T-helper 1 cell (primary cell): Measurements from ENCODE around the gene SARDH.

Experiments used
- DNase-seq, 5 donors: peaks; one replicate each; pipeline ENCODE4 v3.0.0-alpha.2; 2012 to 2020

The SARDH gene

DNA sequence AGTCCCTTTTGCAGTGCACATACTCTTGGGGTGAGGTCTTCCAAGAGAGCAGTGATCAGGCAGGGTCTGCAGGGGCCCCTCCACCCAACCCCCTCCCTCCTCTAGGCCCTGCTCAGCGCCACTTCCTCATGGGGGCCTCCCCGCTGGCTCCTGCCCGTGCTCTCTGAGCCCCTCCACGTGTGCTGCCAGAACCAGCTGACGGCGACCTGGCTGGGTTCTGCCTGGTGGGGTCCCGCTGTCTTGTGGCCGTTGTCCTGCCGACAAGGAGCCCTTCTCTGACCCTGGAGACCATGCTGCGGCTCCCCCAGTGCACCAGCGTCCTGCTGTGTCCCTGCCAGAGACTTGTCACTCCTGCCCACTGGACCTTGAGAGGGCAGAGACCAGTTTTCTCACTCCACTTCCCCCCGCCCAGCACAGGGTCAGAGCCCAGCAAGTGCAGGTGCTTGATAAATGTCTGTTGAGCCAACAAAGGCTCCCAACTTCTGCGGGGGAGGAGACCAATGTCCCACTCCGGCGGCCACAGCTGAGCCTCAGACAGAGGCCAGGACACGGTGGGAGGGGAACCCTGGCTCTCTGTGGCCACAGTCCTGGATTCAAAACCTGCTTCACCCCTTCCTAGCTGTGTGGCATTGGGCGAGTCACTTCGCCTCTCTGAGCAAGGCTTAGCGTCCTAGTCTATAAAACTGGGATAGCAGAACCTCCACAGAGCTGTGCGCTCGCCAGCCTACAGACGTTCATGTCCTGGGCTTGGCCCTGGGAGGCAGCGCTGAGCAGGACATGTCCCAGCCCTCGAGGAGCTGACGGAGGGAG, 24.8 kb downstream of the SARDH start:
- peak in 1 of 5 donors; percentile 8 for DNase-seq

DNA sequence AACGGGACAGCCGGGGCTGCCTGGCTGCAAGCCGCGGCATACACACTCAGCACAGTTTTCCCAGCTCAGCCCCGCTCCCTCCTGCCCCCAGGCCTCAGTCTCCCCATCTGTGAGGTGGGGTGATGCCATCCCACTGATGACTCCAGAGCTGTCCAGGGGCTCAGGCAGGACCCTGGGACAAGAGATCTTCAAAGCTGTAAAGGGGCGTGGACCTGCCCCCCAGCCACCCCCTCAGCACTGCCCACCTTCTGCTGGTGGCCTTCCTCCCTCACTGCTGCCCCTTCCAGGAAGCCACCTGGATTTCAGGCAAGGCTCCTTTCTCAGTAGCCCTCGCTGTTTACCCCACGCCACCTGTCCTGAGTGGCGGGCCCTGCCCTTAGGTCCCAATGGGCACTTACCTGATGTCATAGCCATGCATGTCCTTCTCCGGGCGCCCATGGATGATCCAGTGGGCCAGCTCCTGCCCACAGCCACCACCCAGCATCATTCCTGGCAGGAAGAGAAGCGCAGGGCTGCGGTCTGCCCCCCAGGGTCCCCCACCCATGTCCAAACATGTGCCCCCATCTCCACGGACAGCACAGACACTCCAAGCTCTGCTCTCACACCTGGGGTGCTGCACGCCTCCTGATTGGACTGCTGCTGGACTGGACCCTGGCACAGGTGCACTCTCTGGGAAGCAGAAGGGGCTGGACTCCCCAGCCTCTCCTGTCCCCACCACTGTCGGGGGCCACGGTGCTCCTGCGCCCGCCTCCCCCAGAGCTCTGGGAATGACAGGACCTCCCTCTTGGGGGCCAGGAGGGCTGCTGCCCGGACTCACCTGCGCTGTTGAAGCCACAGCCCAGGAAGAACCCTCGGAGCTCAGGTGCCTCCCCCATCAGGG, 25.7 kb downstream of the SARDH start:
- no peak for DNase-seq

DNA sequence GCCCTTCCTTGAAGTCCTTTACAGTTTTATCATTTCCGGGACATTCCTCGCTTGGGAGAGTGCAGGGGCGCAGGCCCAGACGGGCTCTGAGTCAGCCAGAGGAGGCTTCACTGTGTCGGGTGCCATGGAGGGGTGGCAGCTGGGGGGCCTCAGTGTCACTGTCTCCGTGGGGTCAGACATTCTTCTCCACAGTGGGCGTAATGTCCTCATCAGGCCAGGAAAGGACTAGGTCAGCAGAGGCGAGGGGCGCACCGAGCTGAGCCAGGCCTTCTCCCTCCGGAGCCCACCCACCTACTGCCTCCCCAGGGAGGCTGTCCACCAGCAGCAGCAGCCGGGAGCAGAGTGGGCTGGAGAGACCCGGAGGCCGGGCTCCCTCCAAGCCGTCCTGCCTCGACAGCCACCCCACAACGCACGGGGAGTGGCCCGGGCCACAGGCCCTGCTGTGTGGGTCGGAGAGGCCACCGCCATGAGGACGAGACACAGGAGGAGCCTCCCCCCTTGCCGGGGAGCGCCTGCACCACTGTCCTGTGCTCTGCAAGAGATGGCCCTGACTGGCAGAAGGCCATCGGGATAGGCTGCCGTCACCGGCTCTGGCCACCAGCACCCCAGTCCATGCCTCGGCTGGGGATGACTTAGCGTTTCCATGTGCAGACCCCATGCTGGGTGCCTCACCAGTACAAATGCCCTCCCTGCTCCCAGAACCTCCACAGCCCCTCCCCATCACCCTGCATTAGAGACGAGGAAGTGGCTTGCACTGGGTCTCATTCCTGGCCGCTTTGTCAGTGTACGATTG, 26.5 kb downstream of the SARDH start:
- DNase-seq, result peak in 1 of 5 donors; percentile 6

GRCh38 chr9:133710661-133711427, 27.3 kb downstream of the SARDH start:
- peak in 2 of 5 donors; percentile 1 to 9 for DNase-seq

DNA sequence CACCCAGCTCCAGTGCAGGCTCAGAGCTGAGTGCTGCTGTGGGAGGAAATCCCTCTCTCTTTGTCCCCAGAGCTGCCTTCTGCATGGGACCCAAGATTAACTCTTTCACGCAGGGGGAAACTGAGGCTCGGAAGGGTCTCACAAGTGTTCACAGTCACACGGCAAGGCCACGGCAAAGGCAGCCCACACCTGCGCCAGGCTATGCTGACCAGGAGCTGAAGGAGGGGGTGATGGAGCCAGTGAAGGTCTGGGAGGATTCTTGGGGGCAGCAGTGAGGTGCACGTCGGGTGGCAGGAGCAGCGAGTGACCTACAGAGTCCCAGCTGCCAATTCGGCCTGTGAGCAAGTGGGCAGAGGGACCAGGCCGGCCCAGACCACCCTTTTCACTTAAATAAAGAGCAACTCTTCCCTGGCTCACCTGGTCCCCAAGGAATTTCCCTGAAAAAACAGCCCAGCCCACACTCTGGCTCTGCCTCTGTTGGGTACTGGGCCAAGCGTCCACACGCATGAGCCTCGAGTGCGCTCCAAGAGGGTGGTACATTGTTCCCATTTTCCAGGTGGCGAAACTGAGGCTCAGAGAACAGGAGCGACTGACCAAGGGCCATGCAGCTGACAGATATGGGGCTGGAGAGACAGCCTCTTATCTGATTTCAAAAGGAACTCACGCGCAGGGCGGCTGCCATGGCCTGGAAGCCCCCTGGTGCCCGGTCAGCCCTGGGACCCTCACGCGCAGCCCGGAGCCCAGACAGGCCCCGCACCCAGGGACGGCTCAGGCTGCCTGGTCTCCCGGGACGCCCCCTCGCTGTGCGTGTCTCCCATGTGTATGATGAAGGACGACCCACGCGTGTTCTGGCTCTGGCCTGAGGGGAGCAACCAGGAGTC, 28.2 kb downstream of the SARDH start:
- peak in 2 of 5 donors; percentile 5 to 8 for DNase-seq

- peak in 4 of 5 donors; percentile 6 to 59 (median 46) for DNase-seq
Observed at GRCh38 chr9:133709015-133709611, 29.0 kb downstream of the SARDH start.

- peak in 2 of 5 donors; percentile 4 to 9 for DNase-seq
Observed at GRCh38 chr9:133708246-133709014, 29.7 kb downstream of the SARDH start.

DNA sequence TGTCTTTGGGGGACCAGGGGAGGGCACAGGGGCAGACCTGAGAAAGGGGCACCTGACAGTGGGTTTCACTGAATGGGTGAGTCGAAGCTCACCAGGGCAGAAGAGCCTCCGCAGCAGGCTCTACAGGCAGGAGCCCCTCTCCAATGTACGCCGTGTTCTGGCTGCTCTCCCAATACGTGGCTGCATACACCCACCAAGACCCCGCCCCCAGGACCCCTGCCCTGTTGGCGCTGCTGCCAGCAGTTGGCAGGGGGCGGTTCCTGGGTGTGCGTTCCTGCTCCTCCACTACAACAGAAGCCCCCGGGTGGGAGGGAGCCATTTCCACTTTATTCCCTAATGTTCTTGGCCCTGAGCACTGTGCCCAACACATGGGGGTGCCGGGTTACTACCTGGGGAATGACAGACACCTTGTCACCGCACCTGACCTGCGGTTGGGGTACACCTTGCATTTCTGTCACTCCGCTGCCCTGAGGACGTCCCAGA, 30.3 kb downstream of the SARDH start:
- no peak for DNase-seq

DNA sequence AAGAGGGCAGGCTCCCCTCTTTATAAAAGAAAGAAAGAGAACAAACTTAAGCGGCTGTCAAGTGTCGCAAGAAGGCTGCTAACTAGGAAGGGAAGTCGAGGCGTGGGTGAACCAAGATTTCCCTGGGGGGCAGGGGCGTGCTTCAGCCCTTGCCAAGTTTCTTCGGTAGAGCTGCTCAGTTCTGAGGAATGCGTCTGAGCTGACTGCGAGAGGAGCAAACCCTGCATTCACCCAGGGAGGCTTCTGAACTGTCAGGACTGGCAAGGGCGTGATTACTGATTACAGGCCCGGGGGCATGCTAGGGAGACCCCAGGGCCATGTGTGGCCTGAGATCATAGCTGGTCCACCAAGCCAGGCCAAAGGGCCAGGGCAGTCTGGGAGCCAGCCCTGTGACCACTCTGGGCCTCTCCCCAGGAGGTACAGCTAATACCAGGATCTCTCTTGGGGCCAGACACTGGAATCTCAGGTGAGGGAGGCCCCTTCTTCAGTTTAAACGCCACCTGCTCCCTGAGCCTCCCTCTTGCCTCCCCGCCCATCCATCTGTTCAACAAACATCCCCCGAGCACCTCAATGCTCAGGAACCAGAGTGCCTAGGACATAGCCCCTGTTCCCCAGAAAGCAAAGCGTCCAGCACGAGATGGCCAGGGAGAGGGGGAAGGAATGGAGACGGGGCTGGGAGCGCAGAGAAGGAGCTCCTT, 30.9 kb downstream of the SARDH start:
- DNase-seq, result no peak

DNA sequence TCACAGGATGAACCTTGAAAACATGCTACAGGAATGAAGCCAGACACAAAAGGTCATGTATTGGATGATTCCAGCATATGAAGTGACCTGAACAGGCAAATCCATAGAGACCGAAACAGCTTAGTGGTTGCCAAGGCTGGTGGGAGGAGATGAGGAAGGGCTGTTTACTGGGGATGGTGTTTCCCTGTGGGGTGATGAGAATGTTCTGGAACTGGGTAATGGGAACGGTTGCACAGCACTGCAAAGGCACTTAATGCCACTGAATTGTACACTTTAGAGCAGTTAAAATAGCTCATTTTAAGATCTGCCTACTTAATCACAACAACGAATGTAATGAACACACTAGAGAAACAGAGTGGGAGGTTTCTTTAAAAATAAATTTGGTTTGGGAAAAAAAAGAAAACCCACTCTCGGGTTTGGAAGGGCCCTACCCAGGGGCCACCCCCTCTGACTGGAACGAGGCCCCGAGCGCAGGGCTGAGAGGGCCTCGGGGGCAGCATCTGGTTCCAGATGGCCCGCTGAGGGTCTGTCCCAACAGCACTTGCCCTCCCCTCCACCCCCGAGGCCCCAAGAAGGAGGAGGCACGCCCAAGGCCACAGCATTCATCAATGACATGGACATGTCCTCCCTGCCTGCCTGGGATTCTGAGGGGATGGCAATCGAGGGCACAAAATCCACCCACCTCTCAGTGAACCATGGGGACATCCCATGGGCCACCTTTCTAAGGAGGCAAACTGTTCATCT, 31.7 kb downstream of the SARDH start:
- DNase-seq, result peak in 1 of 5 donors; percentile 9

DNA sequence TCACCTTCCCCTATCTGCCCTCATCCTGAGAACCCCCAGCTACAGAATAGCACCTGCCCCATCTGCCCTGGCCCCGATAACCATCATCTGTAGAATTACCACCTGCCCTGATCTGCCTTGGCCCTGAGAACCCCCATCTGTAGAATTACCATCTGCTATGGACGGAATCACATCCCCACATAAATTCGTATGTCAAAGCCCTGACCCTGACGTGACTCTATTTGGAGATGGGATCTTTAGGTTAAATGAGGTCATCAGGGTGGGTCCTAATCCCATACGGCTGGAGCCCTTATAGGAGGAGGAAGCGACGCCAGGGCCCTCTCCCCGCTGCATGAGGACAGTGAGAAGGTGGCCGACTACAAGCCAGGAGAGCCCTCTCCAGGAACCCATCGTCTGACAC, 32.6 kb downstream of the SARDH start:
- DNase-seq, result no peak

DNA sequence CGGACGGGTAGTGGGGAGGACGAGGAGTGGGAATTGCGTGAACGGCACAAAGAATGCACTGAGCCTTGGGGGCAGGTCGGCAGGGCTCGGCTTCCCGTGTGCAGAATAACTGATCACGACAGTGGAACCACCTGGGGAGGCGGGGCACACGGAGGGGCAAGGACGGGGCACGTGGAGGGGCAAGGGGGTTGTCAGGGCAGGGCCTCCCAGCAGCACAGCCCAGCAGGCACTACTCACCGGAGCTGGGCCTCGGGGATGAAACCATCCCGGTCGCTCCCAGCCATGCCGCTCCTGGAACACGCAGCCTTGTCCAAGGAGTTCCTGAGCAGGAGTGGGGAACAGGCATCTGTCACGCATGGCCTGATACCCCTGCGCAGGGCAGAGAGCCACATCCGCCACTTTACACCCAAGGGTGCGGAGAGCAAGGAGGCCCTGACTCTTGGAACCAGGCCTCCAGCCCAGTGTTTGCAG, 33.4 kb downstream of the SARDH start:
- peak in 2 of 5 donors; percentile 1 to 10 for DNase-seq

DNA sequence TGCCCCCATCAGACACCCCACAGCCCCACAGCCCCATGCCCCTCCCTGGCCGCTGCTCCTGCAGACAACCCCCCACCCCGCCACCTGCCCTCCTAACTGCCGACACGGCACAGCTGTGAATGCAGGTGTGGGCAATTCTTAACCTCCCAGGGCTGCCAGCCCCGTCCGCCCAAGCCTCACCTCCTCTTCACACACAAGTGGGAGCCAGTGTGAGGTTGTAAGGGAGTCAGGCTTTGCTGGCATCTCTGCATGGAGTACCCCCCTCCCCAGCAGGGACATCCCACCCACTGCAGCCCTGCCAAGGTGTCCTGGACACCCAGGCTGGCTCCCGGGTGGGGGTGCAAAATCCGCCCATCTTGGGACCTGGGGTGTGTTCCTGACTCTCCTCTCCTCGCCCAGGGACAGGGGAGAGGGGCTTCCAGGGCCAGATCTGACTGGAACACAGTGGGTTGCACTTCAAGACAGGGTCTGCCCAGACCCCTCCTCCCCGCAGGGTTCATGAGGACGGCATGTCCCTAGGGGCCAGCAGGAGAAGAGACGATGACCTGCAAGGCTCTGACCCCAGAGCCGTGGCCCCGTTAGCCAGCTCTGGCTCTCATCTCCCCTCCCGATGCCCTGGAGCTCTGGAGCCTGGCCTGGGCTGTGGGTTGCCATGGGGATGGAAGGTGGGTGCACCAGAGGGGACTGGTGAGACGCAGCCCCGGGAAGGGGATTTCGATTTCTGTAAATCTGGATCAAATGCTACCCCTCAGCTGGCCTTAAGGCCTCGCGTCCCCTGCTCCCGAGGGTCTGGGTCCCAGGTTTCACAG, 34.4 kb downstream of the SARDH start:
- peak in 2 of 5 donors; percentile 3 to 10 for DNase-seq

- peak in 3 of 5 donors; percentile 4 to 17 (median 15) for DNase-seq
Observed at GRCh38 chr9:133702798-133703590, 35.2 kb downstream of the SARDH start.

GRCh38 chr9:133701981-133702797, 36.0 kb downstream of the SARDH start:
- peak; percentile 25 to 81 (median 58) for DNase-seq
